Lower leg skin (tissue), 3 donors: Measurements from ENCODE around the gene TENT4B.

ENCODE experiments used
- CTCF ChIP-seq, 3 donors: fragments of 450-650 bp; IDR thresholded peaks; one replicate each; pipeline ENCODE4 v1.5.1; 2016; ENCODE audit warnings: antibody characterized with exemption in 3 of 3, mild to moderate bottlenecking in 3 of 3, moderate library complexity in 2 of 3
- POLR2A ChIP-seq, 2 donors: fragments of 450-650 bp; IDR thresholded peaks; one replicate each; pipeline ENCODE4 v1.6.1; 2016 to 2017; ENCODE audit warnings: antibody characterized with exemption in 2 of 2, mild to moderate bottlenecking in 1 of 2, moderate library complexity in 1 of 2

- TF ChIP-seq CTCF (IDR thresholded peaks at IDR 0.05) (no peak), POLR2A (IDR thresholded peaks at IDR 0.05) (no peak)
Observed at GRCh38 chr16:50273382-50273690, 120.2 kb downstream of the TENT4B start.
